ENCODE results near the gene POLR3E.

DNA sequence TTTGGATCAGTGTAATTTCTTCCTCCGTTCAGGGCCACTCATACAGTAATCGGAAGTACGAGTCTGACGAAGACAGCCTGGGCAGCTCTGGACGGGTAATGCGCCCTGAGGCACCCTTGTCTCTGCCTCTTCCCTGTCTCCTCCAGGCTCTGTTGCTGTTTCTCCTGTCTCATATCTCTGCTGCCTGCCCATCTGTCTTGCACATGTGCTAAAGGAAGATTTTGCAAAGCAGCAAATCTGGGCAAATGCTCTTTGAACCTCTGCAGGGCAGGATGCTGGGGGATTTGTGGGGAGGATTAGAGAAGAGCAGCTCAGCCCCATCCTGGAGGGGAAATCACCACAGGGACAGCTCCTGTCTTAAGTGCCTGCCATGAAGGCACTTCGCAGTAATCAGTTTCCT is 32.4 kb upstream of the POLR3E start:
- TF ChIP-seq, protein P1, sequence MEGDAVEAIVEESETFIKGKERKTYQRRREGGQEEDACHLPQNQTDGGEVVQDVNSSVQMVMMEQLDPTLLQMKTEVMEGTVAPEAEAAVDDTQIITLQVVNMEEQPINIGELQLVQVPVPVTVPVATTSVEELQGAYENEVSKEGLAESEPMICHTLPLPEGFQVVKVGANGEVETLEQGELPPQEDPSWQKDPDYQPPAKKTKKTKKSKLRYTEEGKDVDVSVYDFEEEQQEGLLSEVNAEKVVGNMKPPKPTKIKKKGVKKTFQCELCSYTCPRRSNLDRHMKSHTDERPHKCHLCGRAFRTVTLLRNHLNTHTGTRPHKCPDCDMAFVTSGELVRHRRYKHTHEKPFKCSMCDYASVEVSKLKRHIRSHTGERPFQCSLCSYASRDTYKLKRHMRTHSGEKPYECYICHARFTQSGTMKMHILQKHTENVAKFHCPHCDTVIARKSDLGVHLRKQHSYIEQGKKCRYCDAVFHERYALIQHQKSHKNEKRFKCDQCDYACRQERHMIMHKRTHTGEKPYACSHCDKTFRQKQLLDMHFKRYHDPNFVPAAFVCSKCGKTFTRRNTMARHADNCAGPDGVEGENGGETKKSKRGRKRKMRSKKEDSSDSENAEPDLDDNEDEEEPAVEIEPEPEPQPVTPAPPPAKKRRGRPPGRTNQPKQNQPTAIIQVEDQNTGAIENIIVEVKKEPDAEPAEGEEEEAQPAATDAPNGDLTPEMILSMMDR (IDR thresholded peaks at IDR 0.05; ENCODE audit: extremely low read depth in 1 of 2, insufficient read depth in 1 of 2, low read depth in 1 of 2, low read length in 2 of 2): no peak
- TF ChIP-seq POLR2A (IDR thresholded peaks at IDR 0.05; ENCODE audit: low read depth, low read length) (no peak), GATA2 (IDR thresholded peaks at IDR 0.05; ENCODE audit: insufficient read depth, insufficient read length, low read depth, low read length) (no peak), POLR2AphosphoS5 (IDR thresholded peaks at IDR 0.05; ENCODE audit: insufficient read depth, low read depth, low read length) (no peak), EZH2 (IDR thresholded peaks at IDR 0.05; ENCODE audit: borderline replicate concordance, low read depth, low read length, severe bottlenecking) (no peak)
- TF ChIP-seq, protein P2, sequence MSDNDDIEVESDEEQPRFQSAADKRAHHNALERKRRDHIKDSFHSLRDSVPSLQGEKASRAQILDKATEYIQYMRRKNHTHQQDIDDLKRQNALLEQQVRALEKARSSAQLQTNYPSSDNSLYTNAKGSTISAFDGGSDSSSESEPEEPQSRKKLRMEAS (IDR thresholded peaks at IDR 0.05; ENCODE audit: insufficient read depth, insufficient read length): no peak
